ENCODE measurements around the gene LRRC23. TPM values are rescaled to one million over a fixed set of nuclear protein-coding genes. Genes with fewer than 3 reads are reported as not detected.
A peak's percentile ranks its signal among the peaks of the same experiment; 100 is the strongest.

LRRC23 gene
- total and polyA plus RNA-seq, 2 of the 13 experiments (the other 11 are each of a cell fraction or from before 2014, with no cell fraction given): 6.0 to 7.8 TPM

DNA sequence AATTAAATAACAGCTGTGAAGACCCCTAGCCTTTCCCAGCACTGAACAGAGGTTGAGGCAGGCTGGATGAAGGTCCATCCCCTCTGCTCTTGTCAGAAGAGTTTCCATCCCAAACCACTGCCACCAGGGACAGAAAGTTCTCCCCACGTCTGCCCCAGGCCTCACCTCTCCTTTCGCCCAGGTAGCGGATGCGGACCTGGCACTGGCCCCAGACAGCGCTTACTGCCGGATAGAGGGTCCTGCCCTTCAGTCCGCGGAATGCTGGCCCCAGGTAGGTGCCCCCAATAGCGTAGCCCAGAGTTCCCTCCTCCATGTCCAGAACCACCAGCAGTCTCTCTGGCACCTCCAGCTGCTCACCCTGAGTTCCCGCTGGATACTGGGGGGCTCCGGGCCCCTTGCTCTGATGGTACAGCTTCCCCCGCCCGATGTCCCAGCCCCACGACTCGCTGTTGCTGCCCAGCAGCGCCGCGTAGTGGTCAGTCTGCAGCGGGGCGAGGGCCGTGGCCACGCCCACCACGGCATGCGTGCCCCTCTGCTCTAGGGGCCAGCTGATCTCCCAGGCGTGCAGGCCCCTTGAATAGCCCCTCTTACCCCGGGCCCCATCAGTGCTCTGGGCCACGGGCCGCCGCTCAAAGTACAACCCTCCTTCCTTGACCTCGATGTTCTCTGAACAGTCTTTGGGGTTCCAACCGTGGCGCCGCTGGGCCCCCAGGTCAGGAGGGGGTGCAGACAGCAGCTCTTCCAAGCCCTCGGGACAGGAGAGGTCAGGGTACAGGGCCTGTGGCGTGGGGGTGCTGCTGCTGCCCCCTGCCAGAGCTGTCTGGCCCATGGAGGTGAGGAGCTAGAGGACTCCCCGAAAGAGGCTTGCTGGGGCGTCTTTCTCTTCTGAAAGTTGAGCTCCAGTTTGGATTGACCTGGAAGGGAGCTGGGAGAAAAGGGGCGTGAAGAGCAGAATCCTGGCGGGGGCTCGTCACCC, 32.3 kb upstream of the LRRC23 start (continued):
- TF ChIP-seq, protein P1, sequence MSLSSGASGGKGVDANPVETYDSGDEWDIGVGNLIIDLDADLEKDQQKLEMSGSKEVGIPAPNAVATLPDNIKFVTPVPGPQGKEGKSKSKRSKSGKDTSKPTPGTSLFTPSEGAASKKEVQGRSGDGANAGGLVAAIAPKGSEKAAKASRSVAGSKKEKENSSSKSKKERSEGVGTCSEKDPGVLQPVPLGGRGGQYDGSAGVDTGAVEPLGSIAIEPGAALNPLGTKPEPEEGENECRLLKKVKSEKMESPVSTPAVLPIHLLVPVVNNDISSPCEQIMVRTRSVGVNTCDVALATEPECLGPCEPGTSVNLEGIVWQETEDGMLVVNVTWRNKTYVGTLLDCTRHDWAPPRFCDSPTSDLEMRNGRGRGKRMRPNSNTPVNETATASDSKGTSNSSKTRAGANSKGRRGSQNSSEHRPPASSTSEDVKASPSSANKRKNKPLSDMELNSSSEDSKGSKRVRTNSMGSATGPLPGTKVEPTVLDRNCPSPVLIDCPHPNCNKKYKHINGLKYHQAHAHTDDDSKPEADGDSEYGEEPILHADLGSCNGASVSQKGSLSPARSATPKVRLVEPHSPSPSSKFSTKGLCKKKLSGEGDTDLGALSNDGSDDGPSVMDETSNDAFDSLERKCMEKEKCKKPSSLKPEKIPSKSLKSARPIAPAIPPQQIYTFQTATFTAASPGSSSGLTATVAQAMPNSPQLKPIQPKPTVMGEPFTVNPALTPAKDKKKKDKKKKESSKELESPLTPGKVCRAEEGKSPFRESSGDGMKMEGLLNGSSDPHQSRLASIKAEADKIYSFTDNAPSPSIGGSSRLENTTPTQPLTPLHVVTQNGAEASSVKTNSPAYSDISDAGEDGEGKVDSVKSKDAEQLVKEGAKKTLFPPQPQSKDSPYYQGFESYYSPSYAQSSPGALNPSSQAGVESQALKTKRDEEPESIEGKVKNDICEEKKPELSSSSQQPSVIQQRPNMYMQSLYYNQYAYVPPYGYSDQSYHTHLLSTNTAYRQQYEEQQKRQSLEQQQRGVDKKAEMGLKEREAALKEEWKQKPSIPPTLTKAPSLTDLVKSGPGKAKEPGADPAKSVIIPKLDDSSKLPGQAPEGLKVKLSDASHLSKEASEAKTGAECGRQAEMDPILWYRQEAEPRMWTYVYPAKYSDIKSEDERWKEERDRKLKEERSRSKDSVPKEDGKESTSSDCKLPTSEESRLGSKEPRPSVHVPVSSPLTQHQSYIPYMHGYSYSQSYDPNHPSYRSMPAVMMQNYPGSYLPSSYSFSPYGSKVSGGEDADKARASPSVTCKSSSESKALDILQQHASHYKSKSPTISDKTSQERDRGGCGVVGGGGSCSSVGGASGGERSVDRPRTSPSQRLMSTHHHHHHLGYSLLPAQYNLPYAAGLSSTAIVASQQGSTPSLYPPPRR (CRISPR knock-in tag; IDR thresholded peaks at IDR 0.05; ENCODE audit: borderline replicate concordance): peak; percentile 57
- TF ChIP-seq ZNF614 (CRISPR knock-in tag; IDR thresholded peaks at IDR 0.05; ENCODE audit: borderline replicate concordance) (peak; percentile 27; the same call in 1 of the 2 replicates), SCMH1 (CRISPR knock-in tag; IDR thresholded peaks at IDR 0.05; ENCODE audit: borderline replicate concordance) (no peak), ZNF558 (CRISPR knock-in tag; IDR thresholded peaks at IDR 0.05; ENCODE audit: borderline replicate concordance) (peak; percentile 22; the same call in 1 of the 2 replicates), CC2D1A (CRISPR knock-in tag; IDR thresholded peaks at IDR 0.05) (no peak), ZNF326 (CRISPR knock-in tag; IDR thresholded peaks at IDR 0.05; ENCODE audit: borderline replicate concordance) (peak; percentile 92), ZNF224 (CRISPR knock-in tag; IDR thresholded peaks at IDR 0.05) (no peak), FOSL1 (CRISPR knock-in tag; IDR thresholded peaks at IDR 0.05; ENCODE audit: borderline replicate concordance) (no peak), GZF1 (CRISPR knock-in tag; IDR thresholded peaks at IDR 0.05) (no peak), RBFOX2 (IDR thresholded peaks at IDR 0.05; ENCODE audit: low read depth, low read length) (peak; percentile 88), ZNF776 (CRISPR knock-in tag; IDR thresholded peaks at IDR 0.05) (no peak; the same call in 1 of the 2 replicates), ZNF292 (CRISPR knock-in tag; IDR thresholded peaks at IDR 0.05; ENCODE audit: borderline replicate concordance, low read depth) (no peak)
- TF ChIP-seq, protein P2, sequence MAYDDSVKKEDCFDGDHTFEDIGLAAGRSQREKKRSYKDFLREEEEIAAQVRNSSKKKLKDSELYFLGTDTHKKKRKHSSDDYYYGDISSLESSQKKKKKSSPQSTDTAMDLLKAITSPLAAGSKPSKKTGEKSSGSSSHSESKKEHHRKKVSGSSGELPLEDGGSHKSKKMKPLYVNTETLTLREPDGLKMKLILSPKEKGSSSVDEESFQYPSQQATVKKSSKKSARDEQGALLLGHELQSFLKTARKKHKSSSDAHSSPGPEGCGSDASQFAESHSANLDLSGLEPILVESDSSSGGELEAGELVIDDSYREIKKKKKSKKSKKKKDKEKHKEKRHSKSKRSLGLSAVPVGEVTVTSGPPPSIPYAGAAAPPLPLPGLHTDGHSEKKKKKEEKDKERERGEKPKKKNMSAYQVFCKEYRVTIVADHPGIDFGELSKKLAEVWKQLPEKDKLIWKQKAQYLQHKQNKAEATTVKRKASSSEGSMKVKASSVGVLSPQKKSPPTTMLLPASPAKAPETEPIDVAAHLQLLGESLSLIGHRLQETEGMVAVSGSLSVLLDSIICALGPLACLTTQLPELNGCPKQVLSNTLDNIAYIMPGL (CRISPR knock-in tag; IDR thresholded peaks at IDR 0.05; ENCODE audit: borderline replicate concordance in 1 of 2, low read depth in 1 of 2): peak; percentile 90 to 95
- TF ChIP-seq, protein P3, sequence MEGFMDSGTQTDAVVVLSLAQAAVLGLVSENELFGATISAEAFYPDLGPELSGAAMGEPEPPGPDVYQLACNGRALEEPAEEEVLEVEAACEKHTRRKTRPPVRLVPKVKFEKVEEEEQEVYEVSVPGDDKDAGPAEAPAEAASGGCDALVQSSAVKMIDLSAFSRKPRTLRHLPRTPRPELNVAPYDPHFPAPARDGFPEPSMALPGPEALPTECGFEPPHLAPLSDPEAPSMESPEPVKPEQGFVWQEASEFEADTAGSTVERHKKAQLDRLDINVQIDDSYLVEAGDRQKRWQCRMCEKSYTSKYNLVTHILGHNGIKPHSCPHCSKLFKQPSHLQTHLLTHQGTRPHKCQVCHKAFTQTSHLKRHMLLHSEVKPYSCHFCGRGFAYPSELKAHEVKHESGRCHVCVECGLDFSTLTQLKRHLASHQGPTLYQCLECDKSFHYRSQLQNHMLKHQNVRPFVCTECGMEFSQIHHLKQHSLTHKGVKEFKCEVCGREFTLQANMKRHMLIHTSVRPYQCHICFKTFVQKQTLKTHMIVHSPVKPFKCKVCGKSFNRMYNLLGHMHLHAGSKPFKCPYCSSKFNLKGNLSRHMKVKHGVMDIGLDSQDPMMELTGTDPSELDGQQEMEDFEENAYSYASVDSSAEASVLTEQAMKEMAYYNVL (CRISPR knock-in tag; IDR thresholded peaks at IDR 0.05; ENCODE audit: borderline replicate concordance): peak; percentile 34; the same call in 1 of the 2 replicates
- TF ChIP-seq, protein P4, sequence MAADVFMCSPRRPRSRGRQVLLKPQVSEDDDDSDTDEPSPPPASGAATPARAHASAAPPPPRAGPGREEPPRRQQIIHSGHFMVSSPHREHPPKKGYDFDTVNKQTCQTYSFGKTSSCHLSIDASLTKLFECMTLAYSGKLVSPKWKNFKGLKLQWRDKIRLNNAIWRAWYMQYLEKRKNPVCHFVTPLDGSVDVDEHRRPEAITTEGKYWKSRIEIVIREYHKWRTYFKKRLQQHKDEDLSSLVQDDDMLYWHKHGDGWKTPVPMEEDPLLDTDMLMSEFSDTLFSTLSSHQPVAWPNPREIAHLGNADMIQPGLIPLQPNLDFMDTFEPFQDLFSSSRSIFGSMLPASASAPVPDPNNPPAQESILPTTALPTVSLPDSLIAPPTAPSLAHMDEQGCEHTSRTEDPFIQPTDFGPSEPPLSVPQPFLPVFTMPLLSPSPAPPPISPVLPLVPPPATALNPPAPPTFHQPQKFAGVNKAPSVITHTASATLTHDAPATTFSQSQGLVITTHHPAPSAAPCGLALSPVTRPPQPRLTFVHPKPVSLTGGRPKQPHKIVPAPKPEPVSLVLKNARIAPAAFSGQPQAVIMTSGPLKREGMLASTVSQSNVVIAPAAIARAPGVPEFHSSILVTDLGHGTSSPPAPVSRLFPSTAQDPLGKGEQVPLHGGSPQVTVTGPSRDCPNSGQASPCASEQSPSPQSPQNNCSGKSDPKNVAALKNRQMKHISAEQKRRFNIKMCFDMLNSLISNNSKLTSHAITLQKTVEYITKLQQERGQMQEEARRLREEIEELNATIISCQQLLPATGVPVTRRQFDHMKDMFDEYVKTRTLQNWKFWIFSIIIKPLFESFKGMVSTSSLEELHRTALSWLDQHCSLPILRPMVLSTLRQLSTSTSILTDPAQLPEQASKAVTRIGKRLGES (CRISPR knock-in tag; IDR thresholded peaks at IDR 0.05; ENCODE audit: borderline replicate concordance): peak; percentile 41; the same call in 1 of the 2 replicates
